Mesangial cell (primary cell): ENCODE results near the gene MED13. TPM values are rescaled to one million over a fixed set of nuclear protein-coding genes. Genes with fewer than 3 reads are reported as not detected.

Experiments used
- total RNA-seq: library from RNA; depleted of rRNA; stranded (reverse); fragments of >200 nt; gene quantifications from 2 replicates; pipeline ENCODE4 v1.2.3, GENCODE V29; 2015

The MED13 gene
- 25.4 and 27.4 TPM in 2 replicates for total RNA-seq

DNA sequence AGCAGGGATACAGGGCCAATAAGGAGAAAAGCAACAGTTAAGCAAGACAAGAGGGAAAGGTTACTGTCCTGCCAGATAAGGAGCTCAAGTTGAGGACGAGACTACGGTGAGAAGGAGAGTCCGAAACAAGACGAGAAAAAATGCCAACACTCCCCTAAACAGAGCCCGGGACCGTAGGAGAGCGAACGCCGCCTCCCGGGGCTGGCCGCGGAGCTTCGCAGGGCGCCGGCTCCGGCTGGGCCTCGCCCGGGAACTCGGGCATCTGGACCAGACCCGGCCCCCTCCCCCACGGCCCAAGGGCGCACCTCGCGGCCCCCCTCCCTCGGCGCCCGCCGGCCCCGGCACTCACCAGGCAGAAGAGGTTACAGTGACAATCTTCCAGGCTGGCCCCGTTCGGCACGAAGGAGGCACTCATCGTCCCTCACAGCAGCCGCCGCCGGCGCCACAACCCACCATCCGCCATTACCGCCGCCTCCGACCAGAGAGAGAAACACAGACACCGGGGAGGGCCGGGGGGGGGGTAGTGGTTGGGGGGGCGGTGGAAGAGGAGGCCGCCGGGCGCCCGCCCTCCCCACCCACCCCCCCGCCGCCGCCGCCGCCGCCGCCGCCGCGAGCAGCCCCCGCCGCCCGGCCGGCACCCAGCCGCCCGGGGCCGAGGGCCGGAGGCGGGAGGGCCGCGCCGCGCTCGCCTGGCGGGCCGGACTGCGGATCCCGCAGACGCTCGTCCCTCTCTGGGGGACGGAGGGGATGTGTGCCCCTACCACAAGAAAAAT, at the start of gene MED13:
TSS of gene MED13 (minus strand) at position 488 of the 773 bp plus-strand sequence. CDS start at position 415, 73 bp downstream.

GRCh38 chr17:61927208-61928100, 137.6 kb downstream of the MED13 start, which contains the start of gene INTS2:
TSS of gene INTS2 (minus strand) at chr17:61927982. CDS start at chr17:61926644, 1,338 bp downstream.

Other genes with a start within 250 kb of the MED13 start
- gene BRIP1, start 201.8 kb downstream of the MED13 start, total RNA-seq = 1.5 and 12.1 TPM in 2 replicates
- 7.9 and 8.0 TPM in 2 replicates for gene INTS2, start 137.3 kb downstream of the MED13 start, total RNA-seq